HG02852 (cell line): Measurements from ENCODE around the gene RBM33.

Experiments
- ATAC-seq: cut with Tn5 transposase; IDR thresholded peaks from one replicate; pipeline ENCODE4 v1.9.1; 2021; ENCODE audit warnings: mild to moderate bottlenecking, moderate library complexity; ENCODE audit not compliant: unreplicated experiment

Gene RBM33

DNA sequence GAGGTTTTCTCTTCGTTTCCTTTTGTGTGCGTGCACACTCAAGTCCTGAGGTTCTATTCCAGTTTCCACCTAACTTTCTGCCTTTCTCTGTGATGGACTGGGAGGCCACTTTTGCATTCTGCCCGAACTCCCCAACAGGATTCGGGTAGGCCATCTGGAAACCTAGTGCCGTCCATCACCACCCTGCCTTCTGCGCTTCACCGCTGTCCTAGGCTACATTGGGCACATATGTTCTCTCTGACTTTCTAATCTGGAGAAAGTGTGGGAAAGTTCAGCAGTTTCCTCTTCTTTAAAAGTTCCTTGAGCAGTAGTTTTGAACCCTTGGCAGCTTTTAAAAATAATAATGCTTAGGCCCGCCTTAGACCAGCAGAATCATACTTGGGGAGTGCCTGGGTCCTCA lies 121.0 kb downstream of the RBM33 start:
- ATAC-seq, result no peak

DNA sequence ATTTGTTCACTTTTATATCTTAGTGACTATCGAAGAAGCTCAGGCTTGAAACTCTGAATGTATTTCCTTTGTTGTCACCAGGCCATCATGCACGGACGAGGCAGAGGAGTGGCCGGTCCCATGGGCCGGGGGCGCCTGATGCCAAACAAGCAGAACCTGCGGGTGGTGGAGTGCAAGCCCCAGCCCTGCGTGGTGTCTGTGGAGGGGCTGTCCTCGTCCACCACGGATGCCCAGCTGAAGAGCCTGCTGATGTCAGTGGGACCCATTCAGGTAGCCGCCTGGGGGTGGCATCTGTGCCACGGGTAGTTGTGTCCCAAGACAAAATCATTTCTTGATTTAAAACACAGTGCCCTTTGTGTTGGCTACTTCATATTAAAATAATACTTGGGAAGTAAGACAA lies 121.9 kb downstream of the RBM33 start:
- ATAC-seq, result no peak

DNA sequence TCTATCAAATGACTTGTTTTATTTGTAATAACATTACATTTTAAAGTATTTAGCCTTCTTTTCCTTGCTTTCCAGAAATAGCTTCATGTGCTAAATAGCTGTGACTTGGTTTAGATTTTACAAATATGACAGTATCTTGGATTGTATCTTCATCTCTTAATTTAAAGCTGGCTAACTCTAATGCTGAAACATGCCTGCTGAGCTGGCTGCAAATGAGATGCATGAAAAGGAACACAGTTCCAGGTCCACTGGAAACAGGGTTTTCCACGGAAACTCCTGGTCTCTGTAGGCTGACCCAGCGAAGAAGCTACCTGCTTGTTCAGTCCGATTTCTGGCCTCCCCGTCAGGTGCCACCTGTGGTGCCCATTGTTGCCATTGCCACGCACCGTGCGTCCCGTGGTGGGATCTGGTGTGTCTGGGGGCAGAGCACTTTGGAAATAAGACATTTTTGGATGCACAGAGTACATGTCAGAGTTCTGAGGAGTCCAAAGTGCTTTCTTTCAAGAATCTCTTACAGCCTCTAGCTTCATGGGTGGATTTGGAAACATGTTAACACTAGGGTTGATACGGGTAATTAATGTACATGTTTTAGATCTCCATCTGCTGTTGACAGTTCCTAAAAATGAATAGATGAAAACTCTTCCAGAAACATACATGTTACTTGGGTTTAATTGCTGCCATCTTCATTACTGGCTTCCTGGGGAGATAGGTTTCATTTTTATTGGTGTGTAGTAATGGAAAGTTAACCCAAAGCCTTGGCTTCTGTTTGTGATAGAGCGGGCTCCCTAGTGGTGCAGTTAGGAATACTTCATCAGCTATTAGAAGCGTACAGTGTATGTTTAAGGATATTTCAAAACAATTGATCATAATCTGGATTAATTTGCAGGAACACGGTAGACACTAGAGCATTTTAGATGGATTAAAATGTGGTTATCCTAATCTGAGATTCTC lies 122.8 kb downstream of the RBM33 start:
- no peak for ATAC-seq

DNA sequence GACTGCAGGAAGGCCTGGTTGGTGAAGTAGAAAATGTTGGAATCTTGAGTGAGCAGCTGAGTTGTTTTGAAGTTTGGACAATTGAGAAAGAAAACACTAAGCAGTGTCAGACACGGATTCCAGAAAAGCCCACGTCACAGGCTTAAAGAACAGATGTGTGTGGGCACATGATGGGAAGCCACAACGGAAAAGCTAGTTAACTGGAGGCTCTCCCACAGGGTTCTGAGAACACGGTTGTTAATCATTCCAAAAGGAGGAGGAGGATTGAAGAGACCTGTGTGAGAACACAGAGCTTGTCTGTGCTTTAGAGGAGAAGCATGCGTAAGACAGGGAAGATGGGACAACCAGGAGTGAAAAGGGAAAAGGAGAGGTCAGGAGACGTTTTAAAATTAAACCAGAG lies 125.2 kb downstream of the RBM33 start:
- no peak for ATAC-seq

DNA sequence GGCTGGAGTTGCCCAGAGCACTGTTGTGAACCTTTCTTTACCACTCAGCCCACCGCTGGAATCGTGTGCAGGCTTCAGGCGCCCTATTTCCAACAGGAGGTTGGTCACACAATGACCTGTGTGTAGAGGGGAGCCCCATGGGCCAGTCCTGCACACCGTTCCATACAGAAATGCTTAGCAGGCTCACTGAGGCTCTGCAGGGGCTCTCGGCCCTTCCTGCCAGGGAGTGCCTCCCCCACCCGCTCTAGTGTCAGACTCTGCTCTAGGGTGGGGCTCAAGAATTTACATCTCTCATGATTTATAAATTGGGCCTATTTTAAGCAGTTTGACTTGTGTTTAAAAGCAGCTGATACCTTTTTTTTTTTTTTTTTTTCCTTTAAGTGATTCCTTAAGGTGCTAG lies 125.8 kb downstream of the RBM33 start:
- ATAC-seq, result no peak

DNA sequence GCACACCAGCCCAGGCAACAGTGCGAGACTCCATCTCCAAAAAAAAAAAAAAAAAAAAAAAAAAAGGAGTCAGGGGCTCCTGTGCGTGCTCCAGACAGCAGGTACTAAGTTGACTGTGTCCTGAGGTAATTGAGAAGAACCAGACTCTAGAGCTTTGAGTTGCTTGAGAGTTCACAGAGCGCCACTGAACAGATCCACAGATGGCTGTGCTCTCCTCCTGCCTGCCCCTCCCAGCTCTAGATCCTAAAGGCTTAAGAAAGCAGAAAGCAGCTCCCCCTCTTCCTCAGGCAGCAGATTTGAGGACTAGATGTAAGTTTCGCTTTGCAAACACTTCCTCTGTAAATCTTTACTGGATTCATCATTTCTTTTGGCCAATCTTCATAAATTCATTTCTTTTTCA lies 129.1 kb downstream of the RBM33 start:
- no peak for ATAC-seq

DNA sequence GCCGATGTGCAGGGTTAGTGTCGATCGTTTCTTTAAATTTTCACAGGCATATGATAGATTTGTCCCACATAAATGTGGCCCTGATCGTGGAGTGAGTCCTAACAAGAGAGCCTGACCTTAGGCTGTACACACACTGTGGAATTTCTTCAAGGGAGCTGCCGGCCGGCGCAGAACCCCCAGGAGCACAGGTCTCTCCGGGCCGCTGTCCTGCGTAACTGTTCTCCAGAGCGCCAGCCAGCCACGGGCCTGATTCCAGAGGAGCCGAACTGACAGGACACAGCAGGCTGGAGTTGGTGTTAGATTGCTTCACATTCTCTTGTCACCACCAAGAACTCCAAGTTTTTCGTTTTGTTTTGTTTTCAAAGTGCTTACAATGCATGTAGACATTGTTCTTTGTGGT lies 130.5 kb downstream of the RBM33 start:
- ATAC-seq, result no peak

DNA sequence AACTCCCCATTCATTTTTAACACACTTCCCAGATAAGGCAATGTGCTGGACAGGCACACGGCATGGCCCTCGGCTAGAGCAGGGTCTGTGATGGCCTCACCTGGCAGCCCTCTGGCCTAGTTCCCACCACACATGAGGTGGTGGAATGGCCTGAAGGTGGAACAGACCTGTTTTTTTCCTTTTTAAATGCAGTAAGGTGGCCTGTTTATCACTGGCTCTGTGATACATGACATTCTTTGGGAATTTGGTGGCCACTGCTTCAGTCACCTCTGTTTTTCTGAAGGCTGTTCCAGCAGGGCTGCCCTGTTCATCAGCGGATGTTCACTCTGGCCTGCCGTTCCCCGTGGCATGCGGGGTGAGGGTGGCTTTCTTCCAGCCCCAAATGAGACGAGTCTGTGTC lies 131.2 kb downstream of the RBM33 start:
- ATAC-seq, result no peak

DNA sequence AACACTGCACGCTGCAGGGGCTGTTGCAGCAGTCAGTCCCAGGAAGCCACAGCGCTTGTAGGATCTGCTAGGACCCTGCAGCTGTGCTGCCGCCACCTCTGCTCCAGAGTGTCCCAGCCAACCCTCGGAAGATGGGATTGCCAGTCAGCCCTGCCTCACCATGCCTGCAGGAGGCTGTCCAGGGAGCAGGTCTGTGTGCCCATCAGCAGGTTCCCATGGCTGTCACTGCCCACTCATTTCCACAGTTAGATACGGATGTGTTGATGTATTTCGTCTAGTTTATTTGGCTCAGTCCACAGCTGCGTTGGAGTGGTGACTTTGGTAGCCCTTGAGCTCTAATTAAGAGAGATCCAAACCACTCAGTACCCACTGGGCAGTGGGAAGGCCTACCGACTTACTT lies 132.1 kb downstream of the RBM33 start:
- ATAC-seq, result no peak

DNA sequence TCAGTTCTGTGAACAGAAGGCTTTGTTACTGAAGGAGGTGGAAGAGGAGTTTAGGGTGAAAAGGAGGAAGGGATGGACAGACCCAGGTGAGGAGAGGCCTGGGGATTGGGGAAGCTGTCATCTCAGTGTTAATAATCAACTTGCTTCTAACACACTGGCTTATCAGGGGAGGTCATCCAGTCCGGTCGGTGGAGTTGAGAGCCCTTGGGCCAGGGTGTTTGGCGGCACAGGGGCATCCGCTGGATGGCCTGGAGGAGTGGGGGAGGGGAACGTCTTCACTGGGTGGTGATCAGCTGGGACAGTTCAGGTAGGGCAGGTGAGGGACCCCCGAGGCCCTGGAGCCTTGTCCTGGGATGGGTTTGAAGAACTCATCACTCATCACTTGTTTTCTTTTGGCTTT lies 133.9 kb downstream of the RBM33 start:
- no peak for ATAC-seq

DNA sequence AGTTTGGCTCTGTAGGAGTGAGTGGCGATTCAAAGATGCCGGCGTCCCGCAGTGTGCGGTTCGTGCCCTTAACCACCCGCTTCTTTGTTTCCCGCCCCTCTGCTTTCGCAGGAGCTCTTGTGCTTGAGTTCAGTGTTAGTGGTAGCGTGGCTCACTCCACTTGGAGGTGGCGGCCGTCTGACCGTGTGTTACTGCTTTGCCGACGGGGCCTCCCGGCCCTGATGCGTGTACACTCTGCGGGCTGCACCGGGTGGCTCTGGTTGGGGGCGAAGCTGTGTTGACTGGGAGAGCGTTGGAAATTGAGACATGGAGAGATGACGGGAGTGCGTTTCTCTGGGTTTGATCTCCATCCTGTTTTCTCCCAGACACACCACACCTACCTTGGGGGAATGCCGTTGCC lies 136.4 kb downstream of the RBM33 start:
- no peak for ATAC-seq

DNA sequence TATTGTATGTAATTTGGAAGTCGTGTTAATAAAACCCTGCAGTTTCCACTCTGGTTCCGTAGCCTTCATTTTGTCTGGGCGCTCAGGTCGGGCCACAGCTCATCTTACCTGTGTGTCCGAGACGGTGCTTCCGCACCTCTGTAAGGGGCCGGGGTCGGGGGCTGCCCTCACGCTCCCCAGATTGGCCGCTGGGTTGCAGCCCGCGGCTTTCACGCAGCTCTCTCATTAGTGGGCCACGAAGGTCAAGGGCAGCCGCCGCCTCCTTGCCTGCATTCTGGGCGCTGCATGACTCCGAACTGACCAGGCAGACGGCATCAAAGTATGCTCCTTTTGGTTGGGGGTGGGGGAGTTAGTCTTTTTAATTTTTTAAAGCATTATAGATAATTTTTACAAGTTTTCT lies 137.0 kb downstream of the RBM33 start:
- ATAC-seq, result no peak

DNA sequence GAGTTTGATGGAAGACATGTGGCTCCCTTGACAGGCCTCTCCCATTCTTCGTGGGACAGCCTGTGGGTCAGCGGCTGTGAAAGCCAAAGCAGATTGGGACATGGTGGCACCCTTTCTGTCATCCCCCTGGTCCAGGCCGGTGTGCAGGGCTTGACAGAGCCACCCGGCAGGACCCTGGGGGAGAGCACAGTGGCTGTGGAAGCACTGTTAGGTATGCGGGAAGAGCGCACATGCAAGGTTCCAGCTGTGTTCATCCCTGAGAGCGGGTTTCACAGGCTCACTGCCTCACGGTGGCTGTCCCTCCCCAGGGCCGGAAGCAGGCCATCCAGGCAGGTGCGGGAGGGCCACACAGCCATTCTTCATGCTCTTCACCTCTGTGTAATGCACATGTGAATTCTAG lies 138.0 kb downstream of the RBM33 start:
- ATAC-seq, result no peak

DNA sequence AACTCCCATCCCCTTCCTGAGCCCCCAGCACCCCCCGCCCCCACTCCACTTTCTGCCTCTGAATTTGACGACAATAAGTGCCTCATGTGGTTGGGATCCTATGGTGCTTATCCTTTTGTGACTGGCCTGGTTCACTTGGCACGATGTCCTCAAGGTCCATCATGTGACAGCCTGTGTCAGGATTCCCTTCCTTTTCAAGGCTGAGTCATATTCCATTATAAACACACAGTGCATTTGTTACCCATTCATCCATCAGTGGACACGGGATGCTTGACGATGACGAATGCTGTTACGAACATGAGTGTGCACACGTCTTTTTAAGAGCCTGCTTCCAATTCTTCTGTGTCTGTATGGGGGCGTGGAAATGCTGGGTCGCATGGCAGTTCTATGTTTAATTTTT lies 141.1 kb downstream of the RBM33 start:
- ATAC-seq, result no peak

DNA sequence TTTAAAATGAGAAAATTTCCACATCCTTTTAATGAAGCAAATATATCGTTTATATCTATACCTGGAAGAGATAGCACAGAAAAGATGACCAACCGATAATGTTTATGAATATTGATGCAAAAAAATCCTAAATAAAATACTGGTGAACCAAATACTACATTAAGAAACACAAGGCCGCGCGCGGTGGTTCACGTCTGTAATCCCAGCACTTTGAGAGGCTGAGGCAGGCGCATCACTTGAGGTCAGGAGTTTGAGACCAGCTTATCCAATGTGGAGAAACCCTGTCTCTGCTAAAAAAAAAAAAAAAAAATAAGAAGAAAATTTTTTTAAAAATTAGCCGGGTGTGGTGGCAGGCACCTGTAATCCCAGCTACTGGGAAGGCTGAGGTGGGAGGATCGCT lies 142.0 kb downstream of the RBM33 start:
- no peak for ATAC-seq

DNA sequence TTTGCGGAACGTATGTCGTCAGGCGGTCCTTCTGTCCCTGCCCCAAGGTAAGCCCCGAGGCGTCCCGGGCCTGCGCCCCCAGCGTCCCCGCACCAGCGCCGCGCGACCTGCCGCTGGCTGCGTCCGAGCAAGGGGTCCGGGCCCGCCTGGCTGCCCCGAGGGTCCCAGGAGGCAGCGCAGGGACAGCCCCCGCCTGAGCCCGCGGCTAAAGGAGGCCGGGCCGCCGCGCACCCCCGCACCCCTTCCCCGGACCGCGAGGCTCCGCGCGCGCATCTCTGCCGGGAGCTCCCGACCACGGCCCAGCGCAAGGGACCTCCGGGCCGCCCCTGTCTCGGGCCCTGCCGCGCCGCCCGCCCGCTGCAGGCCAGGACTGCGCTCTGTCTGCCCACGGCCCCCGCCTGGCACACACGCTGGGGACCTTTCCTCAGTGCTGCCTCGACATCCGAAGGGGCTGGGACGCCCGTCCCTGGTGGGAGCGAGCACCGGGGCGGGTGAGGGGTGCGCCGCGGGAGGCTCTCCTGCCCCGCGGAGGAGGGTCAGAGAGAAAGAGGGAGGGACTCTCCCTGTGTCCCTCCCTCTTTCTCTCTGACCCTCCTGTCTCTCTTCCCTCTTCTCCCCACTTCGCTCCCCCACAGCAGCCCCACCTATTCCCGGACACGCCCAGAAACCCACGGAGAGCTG lies 142.8 kb downstream of the RBM33 start:
- no peak for ATAC-seq

DNA sequence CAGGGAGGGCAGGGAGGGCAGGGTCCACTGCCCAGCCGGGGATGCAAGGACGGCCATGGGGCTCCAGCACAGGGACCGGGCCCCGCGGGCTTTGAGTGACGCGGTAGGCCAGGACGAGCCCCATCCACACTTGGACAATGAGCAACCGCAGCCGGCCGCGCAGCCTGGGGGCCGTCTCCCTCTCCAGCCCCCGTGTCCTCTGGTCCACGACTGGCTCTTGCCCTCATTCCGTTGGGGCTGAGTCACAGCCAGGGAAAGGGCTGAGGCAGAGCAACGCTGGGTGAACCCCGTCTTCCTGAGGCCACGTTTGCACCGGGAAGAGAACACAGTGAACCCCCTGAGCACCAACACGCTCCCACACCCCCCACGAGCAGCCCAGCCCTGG lies 144.1 kb downstream of the RBM33 start:
- no peak for ATAC-seq

DNA sequence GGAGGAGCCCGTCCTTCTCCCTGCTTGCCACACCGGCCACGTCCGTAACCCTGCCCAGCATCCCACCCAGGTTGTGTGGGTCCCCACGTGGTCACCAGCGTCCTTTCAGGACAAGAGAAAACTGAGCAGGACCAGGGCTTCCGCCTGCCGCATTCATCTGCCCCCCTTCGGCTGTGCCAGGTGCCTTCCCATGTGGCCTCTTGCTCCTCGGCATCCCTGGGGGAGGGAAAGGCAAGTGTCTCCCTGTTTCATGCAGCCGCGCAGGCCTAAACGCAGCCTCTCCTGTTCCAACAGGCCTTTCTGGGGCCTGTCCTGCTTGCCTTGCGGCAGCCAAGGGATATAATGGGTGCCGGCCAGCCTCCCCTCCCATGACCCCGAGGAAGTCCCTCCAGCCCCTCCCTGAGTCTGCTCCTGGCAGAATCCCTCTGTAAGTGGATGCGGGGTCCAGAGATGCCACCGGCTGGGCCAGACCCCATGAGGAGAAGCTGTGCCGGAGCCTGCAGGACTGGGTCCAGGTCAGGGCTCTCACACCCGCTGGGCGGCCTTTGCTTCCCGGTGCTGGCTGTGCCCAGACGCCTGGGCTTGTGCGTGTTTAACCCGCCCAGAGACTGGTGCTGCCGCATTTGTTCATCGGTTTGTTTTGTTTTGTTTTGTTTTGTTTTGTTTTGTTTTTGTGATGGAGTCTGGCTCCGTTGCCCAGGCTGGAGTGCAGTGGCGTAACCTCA lies 144.7 kb downstream of the RBM33 start:
- ATAC-seq, result no peak

DNA sequence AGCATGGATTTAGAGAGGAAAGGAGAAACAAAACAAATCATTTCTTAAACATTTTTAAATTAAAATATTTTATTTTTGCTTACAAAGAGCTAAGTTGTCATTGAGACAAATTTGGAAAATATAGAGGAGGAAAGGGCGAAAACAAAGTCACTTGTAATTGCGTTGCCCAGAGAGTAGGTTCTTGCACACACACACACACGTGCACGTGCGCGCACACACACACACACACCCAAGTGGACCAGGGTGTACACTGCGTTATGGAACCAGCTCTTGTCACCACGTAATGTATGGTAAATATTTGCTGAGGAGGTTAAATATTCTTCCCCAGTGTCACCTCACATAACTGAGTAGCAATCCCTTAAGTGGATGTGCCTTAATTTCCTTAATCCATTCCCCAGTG lies 146.2 kb downstream of the RBM33 start:
- ATAC-seq, result no peak

DNA sequence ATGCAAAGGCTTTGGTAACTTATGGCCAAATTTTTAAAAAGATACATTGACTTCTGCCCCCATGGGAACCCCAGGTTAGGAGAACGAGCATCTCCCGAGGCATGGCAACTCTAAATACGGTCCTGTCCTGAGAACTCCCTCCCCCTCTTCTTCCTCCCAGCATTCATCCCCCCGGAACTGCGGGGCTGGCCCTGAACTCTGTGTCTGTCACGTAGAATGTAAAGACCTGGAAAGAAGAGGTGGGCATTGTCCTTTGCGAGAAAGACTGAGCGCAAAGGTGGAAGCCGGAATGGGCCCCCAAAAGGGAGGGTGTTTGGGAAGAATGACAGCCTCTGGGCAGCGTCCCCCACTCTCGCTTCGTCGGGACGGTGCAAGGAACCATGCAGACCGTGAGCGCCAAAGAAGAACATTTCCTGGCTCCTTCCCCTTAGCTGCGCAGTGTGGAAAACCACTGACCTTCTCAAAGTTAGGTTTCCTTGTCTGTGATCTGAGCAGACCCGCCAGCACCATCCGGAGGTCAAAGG lies 146.8 kb downstream of the RBM33 start:
- no peak for ATAC-seq

DNA sequence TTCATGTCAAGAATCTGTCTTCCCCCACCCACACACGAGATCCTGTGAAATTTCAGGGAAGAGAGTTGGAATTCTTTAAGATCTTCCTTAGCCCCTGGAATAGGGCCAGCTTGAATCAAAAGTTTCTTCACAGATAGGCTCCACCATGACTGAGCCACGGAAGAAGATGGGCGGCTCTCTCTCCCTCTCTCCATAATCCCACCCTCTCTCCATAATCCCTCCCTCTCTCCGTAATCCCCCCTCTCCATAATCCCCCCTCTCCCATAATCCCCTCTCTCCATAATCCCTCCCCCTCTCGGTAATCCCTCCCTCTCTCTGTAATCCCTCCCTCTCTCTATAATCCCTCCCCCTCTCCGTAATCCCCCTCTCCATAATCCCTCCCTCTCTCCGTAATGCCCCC lies 147.4 kb downstream of the RBM33 start:
- ATAC-seq, result no peak
